ENCODE data around the gene RB1. TPM values are rescaled to one million over a fixed set of nuclear protein-coding genes. Genes with fewer than 3 reads are reported as not detected.

RB1 gene
- total RNA-seq, 1 donor from 2014 or later, result 35.4 TPM

DNA sequence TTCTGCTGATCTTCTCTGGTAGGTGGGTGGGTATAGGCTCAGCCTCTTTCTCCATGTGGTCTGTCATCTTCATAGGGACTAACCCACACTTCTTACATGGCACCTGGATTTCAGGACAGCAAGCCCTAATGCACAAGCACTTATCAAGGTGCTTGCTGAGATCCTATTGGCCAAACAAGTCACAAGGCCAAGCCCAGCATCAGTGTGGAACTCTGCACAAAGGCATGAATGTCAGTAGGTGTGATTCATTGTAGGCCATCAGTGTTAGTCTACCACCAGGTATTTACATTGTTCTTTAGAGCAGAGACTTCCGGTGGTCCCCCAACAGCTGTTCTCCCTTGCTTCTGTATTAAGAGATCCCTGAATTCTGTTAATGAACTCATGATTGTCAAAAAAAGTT lies 8.3 kb upstream of the RB1 start:
- TF ChIP-seq, protein P1, sequence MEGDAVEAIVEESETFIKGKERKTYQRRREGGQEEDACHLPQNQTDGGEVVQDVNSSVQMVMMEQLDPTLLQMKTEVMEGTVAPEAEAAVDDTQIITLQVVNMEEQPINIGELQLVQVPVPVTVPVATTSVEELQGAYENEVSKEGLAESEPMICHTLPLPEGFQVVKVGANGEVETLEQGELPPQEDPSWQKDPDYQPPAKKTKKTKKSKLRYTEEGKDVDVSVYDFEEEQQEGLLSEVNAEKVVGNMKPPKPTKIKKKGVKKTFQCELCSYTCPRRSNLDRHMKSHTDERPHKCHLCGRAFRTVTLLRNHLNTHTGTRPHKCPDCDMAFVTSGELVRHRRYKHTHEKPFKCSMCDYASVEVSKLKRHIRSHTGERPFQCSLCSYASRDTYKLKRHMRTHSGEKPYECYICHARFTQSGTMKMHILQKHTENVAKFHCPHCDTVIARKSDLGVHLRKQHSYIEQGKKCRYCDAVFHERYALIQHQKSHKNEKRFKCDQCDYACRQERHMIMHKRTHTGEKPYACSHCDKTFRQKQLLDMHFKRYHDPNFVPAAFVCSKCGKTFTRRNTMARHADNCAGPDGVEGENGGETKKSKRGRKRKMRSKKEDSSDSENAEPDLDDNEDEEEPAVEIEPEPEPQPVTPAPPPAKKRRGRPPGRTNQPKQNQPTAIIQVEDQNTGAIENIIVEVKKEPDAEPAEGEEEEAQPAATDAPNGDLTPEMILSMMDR (conservative IDR thresholded peaks at IDR 0.05; ENCODE audit: low read depth, low read length), result no peak
- no peak for DNase-seq (ENCODE audit: low read depth)
- H3K4me3 ChIP-seq (ENCODE audit: low read depth, low read length), result no peak overlapping the region

DNA sequence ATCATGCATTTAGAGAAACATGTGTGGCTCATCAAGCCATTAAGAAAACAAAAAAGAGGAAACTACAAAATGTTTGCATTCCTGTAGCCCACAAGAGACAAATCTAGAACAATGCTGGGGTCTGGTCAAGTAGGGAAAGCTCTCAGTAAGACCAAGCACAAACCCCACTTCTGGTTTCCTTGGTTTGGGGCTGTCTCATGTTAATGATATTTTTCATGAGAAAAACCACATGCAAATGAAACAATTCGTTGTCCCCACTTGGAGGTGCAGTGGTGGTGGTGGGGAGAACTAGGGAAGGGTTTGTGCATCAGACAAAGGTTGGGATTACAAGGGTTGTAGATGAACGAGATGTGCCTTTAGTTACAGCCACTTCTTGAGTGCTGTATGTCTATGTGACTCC lies 7.0 kb upstream of the RB1 start:
- H3K4me3 ChIP-seq (ENCODE audit: low read depth, low read length), result no peak overlapping the region
- TF ChIP-seq, protein P1 (conservative IDR thresholded peaks at IDR 0.05; ENCODE audit: low read depth, low read length), result no peak
- DNase-seq (ENCODE audit: low read depth), result no peak

DNA sequence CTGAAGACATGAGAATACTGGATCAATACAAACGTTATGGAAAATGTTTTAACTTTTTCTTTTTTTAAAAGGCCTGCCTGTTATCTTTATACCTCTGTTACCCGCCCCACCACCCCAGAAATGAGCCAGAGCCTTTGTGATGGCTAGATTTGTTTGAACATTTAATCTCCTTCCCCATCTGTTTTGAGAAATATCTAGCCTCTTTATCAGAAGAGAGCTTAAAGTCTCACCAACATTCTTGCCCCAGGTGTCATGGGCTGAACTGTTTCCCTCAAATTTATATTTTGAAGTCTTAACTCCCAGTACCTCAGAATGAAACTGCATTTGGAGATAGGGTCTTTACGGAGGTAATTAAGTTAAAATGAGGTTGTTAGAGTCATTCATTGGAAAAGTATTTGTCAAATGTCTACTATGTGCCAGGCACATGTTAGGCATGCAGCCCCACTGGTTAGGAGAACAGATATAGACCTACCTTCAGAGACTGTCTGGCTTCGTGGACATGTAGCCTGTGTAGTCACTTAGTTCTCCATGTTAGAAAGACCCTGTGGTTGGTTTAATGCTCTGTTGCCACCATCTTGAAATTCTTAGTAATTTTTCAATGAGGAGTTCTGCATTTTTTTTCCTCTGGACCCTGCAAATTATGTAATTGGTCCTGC lies 6.3 kb upstream of the RB1 start:
- TF ChIP-seq, protein P1 (conservative IDR thresholded peaks at IDR 0.05; ENCODE audit: low read depth, low read length), result no peak
- no peak for DNase-seq (ENCODE audit: low read depth)
- no peak overlapping the region for H3K4me3 ChIP-seq (ENCODE audit: low read depth, low read length)

DNA sequence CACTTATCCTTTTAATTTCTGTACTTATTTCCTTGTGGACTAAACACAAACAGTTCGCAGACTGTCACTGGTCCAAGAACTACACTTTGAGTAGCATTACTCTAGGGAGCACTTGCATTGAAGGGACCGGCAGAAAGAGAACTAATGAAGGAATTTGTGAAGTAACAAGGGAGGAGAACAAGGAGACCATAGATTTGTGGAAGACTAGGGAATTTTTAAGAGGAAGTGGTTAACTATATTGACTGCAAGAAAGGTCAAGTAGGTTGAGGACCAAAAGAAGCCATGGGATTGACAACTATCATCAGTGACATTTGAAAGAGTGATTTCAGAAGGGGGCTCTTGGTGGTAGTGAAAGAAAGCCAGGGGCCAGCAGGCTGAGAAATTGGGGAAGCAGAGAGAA lies 4.0 kb upstream of the RB1 start:
- no peak overlapping the region for H3K4me3 ChIP-seq (ENCODE audit: low read depth, low read length)
- no peak for DNase-seq (ENCODE audit: low read depth)
- TF ChIP-seq, protein P1 (conservative IDR thresholded peaks at IDR 0.05; ENCODE audit: low read depth, low read length), result no peak

DNA sequence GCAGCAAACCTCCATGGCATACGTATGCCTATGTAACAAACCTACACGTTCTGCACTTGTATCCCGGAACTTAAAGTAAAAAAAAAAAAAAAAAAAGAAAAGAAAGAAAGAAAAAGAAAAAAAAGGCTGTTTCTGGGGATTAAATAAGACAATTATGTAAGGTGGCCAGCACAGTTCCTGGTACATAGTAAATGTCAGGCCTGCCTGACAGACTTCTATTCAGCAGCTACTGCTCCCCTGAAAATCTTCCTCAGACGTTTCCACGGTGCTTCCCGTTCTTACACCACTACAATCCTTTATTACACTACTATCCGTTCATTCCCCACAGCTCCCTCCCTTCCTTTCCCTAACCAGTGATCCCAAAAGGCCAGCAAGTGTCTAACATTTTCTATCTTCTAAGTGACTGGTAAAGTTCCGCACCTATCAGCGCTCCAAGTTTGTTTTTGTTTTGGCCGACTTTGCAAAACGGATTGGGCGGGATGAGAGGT lies 636 bp upstream of the RB1 start:
- DNase-seq (ENCODE audit: low read depth), result peak; percentile 41
- peak overlapping the region; percentile 92 for H3K4me3 ChIP-seq (ENCODE audit: low read depth, low read length)
- TF ChIP-seq, protein P1 (conservative IDR thresholded peaks at IDR 0.05; ENCODE audit: low read depth, low read length), result no peak

DNA sequence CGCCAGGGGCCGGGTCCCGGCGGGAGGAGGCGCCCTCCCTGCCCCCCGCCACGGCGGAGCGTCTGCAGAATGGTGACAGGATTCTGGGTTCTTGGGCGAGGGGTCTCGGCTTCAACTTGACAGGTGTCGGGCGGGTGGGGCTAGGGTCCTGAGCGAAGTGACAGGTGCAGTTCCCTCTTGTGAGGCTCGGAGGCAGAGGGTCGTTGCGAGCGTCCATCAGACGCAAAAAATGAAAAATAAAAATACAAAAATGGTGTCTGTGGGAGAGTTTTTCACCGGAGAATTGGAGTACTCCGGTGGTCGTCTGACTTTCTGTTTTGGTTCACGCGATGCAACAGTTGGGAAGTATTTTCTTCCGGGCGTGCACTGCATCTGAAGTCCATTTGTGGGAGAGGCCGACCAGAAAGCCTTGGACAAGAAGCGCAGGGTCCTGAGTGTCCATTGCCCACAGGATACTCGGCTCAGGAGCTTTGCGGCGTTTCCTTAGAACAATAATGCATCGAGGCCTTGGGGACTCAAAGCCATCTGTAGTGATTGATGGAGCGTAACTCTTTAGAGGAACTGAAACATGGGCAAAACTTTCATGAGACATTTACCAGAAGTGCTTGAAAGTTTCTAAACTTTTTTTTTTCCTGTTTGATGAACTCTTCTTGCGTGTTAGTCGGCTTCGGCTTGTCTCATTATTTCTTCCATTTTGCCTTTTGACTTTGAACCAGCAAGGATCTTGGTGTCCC lies 759 bp downstream of the RB1 start:
- no peak for DNase-seq (ENCODE audit: low read depth)
- H3K4me3 ChIP-seq (ENCODE audit: low read depth, low read length), result peak overlapping the region; percentile 92
- TF ChIP-seq, protein P1 (conservative IDR thresholded peaks at IDR 0.05; ENCODE audit: low read depth, low read length), result no peak

Data from epithelial cell of proximal tubule (primary cell).